GM18507 (cell line): ENCODE results near the gene TNFRSF8.
A peak's percentile ranks its signal among the peaks of the same experiment; 100 is the strongest.
"Not testable (repeated sequence)": the region's sequence is repeated elsewhere in the genome, so short reads cannot be mapped to it uniquely, and the experiment has no call there.

ENCODE experiments used
- DNase-seq: peaks from one replicate; pipeline ENCODE4 v3.0.0; 2011; ENCODE audit warnings: low read depth; ENCODE audit not compliant: insufficient read length; ENCODE audit errors: extremely low spot score
- FAIRE-seq: peaks from 2 replicates; lab custom pipeline; 2011; peaks lifted over from hg19 to GRCh38; lab: Jason Lieb, UNC

Gene TNFRSF8

DNA sequence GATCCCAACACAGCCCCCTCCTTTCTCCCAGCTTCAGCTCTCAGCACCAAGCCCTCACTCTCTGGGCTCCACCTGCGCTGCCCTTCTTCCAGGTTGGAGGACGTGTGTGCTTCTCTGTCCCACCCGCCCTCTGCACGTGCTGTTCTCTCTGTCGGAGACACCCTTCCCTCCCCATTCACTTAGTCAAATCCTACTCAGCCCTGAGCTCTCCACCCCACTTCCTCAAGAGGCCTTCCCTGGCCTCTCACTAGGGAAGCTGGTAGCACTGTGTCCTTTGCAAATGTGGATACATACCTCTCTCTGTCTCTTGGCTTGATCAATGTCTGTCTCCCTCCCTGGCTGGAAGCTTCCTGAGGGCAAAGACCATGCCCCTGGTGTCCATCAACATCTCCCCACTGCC is 43.0 kb downstream of the TNFRSF8 start:
- DNase-seq (no peak), FAIRE-seq (no peak)

DNA sequence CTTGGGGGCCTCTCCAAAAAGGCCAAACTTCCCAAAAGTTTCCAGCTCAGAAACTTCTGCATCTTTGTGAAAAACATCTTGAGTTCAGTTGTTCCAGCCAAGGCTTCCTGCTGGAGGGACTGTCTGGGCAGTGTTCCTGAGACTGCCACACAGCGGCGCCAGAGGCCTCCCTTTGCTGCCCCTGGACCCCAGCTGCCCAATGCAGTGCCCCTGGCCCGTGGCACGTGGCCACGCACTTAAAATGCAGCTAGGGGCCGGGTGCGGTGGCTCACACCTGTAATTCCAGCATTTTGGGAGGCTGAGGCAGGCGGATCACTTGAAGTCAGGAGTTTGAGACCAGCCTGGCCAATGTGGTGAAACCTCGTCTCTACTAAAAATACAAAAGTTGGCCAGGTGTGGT is 43.8 kb downstream of the TNFRSF8 start:
- DNase-seq, FAIRE-seq: not testable (repeated sequence)

DNA sequence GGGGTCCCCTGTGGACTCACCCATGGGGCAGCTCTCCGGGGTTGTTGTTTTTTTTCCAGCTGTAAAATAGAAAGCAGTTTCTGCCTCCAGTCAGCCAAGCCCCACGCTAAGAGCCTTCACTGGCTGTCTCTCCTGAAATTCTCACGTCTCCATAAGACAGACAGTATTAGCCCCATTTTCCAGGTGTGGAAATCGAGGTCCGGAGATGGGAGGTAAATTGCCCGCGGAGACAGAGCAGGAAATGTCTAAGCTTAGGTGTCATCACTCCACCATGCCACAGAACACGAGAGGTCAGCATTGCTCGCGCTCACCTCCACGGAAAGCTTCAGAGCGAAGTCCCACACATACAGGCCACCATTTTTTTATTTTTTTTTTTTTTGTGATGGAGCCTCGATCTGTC is 44.6 kb downstream of the TNFRSF8 start:
- no peak for DNase-seq
- no peak for FAIRE-seq

DNA sequence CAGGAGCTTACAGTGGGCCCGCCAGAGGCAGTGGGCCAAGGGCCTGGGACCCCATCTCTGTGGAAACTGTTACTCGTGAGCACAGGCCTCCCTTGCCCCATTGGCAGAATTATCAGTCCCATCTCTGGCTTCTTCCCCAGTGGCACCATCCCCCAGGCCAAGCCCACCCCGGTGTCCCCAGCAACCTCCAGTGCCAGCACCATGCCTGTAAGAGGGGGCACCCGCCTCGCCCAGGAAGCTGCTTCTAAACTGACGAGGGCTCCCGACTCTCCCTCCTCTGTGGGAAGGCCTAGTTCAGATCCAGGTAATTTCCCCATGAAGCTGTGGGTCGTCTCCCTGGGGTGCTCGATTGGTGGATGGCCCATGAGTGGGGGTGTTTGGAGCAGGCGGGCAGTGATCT is 46.8 kb downstream of the TNFRSF8 start:
- DNase-seq (no peak), FAIRE-seq (no peak)

DNA sequence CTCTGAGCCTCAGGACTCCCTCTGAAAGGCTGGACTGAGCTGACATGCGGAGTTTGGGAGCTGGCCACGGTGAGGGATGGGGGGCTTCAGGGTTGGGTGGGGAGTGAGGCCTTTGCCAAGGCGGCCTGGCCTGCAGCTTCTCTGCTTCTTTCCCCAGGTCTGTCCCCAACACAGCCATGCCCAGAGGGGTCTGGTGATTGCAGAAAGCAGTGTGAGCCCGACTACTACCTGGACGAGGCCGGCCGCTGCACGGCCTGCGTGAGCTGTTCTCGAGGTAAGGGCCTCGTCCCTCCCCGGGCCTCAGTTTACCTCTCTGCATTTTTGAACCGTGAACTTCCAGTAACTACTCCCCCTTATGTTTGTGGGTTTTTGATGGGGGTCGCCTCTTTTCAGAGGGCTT is 48.6 kb downstream of the TNFRSF8 start:
- FAIRE-seq (no peak), DNase-seq (no peak)

DNA sequence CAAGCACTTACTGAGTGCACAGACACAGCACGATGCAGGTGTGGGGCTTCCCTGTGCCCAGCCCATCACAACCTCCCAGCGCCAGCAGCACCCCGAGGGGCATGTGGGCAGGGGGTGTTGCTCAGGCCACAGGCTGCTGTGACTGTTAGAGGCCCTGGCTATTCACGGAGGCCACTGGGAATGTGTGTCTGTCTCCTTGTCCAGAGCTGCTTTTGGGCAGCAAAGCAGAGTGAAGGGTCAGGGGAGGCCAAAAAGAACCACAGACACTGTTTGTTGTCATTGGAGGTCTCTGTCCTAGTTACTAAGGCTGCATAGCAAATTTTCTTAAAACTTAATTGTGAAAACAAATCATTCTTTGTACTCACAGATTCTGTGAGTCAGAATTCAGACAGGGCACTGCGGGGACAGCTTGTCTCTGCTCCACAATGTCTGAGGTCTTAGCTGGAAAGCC is 49.6 kb downstream of the TNFRSF8 start:
- FAIRE-seq (no peak), DNase-seq (no peak)

DNA sequence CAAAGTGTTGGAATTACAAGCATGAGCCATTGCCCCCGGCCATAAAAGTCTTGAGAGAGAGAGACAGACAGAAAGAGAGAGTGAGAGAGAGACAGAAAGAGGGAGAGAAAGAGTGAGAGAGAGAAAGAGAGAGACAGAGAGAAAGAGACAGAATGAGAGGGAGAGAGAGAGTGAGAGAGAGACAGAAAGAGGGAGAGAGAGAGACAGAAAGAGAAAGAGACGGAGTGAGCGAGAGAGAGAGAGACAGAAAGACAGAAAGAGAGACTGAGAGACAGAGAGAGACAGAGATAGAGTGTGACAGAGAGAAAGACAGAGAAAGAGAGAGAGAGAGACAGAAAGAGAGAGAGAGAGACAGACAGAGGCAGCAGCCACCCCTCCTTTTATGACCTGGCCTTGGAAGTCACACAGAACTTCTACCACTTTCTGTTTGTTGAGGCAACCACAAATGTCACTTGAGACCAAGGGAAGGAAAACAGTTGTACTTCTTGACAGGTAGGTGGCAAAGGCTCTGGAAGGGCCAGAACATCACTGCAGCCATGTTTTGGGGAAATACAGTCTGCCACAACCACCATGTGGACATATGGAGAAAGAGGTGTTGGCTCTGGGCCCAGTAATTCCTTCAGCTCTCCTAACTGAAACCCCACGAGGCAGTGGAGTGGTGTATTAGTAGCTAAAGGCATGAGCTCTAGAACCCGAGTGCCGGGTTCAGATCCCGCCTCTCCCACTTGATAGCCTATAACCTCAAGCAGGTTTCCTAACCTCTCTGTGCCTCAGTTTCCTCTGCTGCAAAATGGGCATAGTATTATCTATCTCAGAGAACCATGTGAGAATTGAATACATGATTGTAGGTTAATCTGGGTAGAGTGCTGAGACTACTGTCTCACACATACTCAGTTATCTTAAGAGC is 50.6 kb downstream of the TNFRSF8 start:
- no peak for FAIRE-seq
- DNase-seq = no peak

DNA sequence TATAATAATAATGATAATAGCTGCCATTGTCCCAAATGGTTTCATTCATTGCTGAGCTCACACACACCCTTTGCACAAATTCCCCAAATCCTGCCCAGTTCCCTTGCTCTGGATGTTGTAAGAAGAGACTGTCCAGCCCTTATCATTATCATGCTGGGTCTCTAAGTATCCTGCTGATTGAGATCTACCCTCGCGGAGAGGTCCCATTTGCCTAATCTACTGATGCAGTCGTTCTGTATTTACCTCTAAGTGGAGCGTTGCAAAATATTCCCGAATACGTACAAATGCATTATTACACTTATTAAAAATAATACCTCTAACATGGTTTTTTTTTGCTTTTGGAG is 51.2 kb downstream of the TNFRSF8 start:
- DNase-seq (no peak), FAIRE-seq (no peak)

DNA sequence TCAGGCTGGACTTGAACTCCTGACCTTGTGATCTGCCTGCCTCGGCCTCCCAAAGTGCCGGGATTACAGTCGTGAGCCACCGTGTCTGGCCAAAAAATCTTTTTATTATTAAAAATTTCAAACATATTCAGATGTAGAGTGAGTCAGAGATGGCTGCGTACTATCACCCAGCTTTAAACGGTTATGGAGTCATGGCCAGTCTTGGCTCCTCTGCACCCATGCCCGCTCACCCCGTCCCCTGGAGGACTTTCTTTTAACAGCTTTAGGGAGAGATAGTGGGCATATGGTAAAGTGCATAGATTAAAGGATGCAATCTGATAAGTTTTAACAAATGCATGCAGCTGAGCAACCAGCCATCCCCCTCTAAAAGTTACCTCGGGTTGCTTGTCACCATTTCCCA is 51.8 kb downstream of the TNFRSF8 start:
- DNase-seq (no peak), FAIRE-seq (no peak)

DNA sequence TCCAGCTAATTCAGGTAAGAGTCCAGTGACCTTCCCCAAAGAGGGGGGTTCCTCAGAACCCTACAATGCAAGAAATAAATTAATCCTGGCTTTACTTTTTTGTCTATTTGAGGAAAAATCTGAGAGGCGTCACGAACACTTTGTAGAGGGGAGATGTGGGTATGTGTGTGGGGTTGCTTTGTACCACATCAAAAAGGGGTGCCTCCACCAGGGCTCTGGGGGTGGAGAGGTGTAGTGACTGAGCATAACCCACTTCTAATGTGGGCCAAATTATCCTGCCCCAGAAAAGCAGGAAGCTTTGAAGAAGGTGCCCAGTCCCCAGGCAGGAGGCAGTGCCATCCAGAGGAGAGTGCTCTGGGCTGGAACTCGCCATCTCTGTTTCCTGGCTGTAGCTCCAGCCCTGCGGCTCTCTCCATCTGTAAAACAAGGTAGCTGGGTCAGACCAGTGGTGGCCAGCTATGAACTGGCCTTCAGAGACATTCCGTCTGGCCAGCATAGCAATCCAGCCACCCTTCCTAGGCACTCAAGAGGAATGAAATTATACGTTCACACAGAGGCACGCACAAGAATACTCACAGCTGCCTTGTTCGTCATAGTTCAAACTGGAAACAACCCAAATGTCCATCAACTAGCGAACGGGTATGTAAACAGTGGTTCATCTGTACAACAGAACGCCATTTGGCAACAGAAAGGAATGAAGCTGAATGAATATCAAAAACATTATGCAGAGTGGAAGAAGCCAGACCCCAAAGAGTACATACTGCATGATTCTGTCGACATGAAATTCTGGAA is 58.3 kb downstream of the TNFRSF8 start:
- no peak for DNase-seq
- peak; percentile 33 for FAIRE-seq

DNA sequence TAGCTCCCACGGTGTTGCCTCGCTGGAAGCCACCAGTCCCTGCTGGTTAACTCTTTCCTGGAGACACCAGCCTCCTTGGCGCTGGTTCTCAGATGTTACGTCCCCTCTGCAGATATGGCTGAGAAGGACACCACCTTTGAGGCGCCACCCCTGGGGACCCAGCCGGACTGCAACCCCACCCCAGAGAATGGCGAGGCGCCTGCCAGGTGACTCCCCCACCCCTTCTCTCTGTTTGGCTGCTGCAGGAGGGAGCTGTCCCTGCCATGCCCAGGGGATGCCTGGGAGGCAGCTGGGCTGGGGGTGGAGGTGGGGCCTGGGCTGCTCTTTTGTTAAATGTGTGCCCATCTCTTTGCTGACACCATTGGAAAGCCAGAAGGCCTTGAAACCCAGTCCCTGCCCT is 60.1 kb downstream of the TNFRSF8 start:
- no peak for DNase-seq
- no peak for FAIRE-seq

DNA sequence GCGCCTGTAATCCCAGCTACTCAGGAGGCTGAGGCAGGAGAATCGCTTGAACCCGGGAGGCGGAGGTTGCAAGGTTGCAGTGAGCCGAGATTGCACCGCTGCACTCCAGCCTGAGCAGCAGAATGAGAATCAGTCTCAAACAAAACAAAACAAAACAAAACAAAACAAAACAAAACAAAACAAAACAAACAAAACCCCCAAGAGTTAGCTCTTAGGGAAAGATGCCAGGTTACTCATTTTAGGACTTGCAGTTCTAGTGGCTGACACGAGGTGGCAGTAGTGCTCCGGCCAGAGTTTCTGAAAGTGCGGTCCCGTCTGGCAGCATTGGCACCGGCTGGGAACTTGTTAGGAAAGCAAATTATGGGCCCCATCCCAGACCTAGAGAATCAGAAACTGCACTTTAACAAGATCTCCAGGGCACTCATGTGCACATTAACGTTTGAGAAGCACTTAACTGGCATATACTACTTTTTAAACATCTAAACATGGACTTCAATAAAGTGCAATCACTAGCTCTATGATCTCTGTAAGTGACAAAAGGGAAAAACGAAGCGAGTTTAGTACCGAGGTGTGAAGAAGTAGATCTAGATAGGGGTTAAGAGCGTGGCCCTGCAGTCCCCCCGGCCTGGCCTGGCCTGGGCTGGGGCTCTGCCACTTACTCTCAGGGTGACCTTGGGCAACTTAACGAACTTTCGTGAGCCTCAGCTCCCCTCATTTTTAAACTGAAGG is 61.8 kb downstream of the TNFRSF8 start:
- DNase-seq (no peak), FAIRE-seq (peak; percentile 95)

DNA sequence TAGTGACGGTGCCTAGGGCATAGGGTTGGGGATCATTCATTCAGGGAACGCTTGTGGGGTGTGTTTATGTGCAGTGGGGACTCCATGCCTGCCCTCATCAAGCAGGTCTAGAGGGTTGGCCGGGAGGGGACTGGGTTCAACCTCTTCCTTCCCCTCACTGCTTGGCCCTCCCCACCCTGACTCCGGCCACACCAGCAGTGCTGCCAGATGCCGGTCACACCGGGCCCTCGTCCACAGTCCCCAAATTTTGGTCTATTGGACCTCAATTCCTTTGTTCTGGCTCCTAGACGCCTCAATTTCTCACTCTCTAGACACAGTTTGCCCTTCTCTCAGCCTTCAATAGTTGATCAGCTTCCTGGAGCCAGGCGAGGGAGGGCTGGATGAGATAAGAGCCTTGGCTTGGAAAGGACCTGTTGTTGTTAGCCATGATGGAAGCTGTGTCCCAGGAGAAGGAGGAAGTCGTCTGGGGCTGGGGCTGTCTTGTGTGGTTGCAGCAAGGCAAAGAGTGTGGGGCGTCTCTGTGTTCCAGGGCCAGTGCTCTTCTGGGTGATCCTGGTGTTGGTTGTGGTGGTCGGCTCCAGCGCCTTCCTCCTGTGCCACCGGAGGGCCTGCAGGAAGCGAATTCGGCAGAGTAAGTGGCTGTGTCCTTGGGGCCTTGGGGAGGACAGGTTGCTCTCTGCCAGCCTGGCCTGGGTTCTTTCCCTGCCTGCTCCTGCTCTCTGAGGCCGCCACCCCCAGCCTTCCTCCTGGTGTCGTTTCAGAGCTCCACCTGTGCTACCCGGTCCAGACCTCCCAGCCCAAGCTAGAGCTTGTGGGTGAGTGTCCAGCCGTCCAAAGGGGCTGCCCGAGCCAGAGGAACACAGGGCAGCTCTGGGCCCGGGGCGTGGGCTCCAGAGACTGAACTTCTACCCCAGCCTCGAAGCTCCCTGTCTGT is 62.6 kb downstream of the TNFRSF8 start:
- FAIRE-seq (no peak), DNase-seq (no peak)

DNA sequence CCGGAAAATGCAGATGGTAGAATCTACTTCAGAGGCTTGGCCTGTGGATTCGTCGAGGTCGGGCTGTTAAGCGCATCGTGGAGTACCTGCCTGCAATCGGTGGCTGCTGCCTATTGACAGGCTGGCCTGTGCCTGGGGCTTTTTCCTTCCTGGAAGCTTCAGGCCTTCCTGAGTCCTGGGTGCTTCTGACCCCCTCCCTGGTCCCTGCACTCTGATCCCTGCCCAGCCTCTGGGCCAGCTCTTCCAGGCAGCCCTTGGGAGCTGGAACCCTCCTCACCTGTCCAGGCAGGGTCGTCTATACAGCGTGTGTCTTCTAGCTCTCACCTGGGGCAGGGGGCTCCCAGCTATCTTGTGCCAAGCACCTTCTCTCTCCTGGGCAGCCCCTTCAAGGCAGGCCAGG is 63.7 kb downstream of the TNFRSF8 start:
- DNase-seq = no peak
- FAIRE-seq = no peak

DNA sequence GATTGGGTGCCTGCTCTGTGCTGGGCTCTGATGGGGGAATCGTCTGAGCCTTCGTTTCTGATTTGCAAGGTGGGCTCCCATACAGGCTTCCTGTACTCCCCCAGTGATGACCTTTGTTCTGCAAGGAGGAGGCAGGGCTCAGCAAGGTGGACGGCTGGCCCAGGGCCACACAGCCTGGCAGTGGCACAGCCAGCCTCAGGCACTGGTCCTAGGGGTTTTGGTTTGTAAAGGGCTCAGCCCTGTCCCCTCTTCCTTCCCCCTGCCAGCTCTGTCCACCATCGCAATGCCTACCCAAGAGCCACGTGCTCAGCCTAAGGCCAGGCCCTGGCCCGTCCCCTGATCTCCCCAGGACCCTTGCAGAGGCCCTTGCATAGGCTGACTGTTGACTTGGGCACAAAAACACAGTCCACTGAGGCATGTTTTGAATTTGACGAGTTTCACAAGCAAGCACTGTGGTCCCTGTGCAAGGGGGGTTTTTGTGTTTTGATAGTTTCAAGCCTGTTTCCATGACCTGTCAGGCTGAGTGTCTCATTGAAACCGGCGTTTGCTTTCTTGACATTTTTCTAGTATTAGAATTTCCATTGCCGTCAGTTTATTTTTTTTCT is 64.2 kb downstream of the TNFRSF8 start:
- DNase-seq = no peak
- no peak for FAIRE-seq

DNA sequence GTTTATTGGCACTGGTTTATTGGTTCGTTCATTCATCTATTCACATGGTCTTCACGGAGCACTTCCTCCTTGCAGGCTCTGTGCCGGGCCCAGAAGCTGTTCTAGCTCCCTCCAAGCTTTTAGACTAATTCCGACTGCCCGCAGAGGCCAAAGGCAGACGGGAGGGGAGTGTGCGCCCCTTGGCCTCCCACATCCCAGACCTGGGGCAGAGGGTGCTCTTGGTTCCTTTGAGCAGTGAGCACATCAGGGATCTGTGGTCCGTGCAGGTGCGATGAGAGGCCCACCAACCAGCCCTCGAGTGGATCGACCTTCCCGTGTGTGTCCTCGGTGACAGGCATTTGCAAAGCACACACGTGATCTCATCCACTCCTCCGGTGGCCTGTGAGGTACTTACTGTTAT is 65.0 kb downstream of the TNFRSF8 start:
- DNase-seq = no peak
- FAIRE-seq = no peak

DNA sequence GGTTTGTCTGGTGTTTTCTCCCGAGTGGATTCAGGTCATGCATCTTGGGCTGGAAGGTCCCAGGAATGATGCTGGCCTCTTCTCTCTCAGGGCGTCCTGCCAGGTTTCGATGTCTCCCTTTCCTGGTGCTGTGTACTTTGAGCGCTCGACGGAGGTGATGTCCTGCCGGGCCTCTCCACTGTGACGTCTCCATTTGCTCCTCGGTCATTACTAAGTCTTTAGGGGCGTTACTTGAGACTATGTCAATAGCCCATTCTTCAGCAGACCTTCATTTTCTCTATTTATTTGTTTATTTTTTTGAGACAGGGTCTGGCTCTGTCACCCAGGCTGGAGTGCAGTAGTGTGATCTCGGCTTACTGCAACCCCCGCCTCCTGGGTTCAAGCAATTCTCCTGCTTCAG is 66.5 kb downstream of the TNFRSF8 start:
- FAIRE-seq (no peak), DNase-seq (no peak)

DNA sequence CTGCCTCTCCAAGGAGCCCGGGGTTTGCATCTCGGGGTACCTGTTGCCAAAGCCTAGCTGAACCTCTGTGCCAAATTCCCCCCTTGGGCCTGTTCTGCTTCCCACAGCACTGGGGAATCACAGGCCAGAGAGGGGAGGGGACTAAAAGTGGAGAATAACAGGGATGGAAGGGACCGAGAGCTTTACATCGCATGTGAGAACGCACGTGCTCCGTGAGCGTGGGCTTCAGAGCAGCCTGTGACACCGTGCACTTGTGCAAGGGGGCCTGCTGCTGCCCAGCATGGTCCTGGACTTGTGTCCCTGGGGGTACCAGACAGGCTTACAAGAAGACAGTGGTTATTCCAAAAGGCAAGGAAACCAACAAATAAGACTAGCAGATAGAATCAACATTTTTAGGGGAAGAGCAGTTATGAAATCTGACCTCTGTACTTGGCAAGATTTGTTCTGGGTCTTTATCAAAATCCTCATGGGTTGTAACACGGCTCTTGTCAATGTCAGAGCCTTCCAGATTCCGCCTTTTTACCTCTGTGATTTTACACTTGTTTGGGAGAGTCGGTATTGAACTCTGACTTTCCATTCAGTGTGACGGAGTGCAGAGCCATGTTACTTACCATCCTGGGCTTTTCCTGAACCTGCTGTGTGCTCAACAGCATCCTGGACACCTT is 67.5 kb downstream of the TNFRSF8 start:
- FAIRE-seq = no peak
- DNase-seq = no peak
